H1 (cell line): Measurements from ENCODE around the gene MYO5A. TPM values are rescaled to one million over a fixed set of nuclear protein-coding genes. Genes with fewer than 3 reads are reported as not detected.

ENCODE experiments used
- BRCA1 ChIP-seq: IDR thresholded peaks from 2 replicates; pipeline ENCODE4 v1.6.1; 2012; ENCODE audit warnings: low read depth, low read length, improper control_type of control experiment
- CEBPB ChIP-seq: IDR thresholded peaks from 2 replicates; pipeline ENCODE4 v1.6.1; 2012; ENCODE audit warnings: low read depth, low read length
- CHD2 ChIP-seq: IDR thresholded peaks from 2 replicates; pipeline ENCODE4 v1.6.1; 2012; ENCODE audit warnings: low read length, improper control_type of control experiment
- MAFK ChIP-seq: IDR thresholded peaks from 2 replicates; pipeline ENCODE4 v1.6.1; 2012; ENCODE audit warnings: low read depth, mild to moderate bottlenecking, improper control_type of control experiment, low read length
- PHF8 ChIP-seq: fragments of 200-600 bp; sonication (generic); conservative IDR thresholded peaks from 2 replicates; pipeline ENCODE4 v1.7.1; 2012; ENCODE audit warnings: low read depth, mild to moderate bottlenecking, inconsistent platforms, low read length, moderate library complexity
- RNF2 ChIP-seq: fragments of 200-900, 300-1000 bp; sonication (generic); IDR thresholded peaks from 2 replicates; pipeline ENCODE4 v1.7.1; 2016; ENCODE audit warnings: borderline replicate concordance, low read depth, mild to moderate bottlenecking, antibody characterized with exemption, low read length; ENCODE audit not compliant: poor library complexity, severe bottlenecking; ENCODE audit errors: missing control alignments
- TAF1 ChIP-seq: IDR thresholded peaks from 2 replicates; pipeline ENCODE4 v1.6.1; 2011; ENCODE audit warnings: mild to moderate bottlenecking, low read depth, low read length
- ZNF274 ChIP-seq: IDR thresholded peaks from 2 replicates; pipeline ENCODE4 v1.7.0; 2012; ENCODE audit warnings: low read length, borderline replicate concordance; ENCODE audit errors: extremely low read depth
- polyA plus RNA-seq, 7 experiments: library from polyadenylated mRNA; depleted of rRNA in 3 of 7; stranded (reverse) in 5 of 7; unstranded in 2 of 7; fragments of >200 nt in 5 of 7; fragments of 200-250 nt in 2 of 7; gene quantifications; 1 replicate in 5 of 7; 2 replicates in 1 of 7; 4 replicates in 1 of 7; pipeline versions ENCODE4 v1.2.1 to v1.2.3, GENCODE V29; 2011 to 2013; ENCODE audit warnings: missing spikeins in 2 of 7, mixed read lengths in 2 of 7
- total RNA-seq: library from RNA; stranded (reverse); fragmentation: NEBNext Ultra II Directional; extraction: Animal tissue kit (Norgen Biotek cat#: 25700); gene quantifications from 2 replicates; pipeline ENCODE4 v1.2.1, GENCODE V29; 2021

MYO5A gene
- total and polyA plus RNA-seq, 2 of the 8 experiments (the other 6 are each of a cell fraction or from before 2014, with no cell fraction given) = 11.4 to 24.7 TPM

DNA sequence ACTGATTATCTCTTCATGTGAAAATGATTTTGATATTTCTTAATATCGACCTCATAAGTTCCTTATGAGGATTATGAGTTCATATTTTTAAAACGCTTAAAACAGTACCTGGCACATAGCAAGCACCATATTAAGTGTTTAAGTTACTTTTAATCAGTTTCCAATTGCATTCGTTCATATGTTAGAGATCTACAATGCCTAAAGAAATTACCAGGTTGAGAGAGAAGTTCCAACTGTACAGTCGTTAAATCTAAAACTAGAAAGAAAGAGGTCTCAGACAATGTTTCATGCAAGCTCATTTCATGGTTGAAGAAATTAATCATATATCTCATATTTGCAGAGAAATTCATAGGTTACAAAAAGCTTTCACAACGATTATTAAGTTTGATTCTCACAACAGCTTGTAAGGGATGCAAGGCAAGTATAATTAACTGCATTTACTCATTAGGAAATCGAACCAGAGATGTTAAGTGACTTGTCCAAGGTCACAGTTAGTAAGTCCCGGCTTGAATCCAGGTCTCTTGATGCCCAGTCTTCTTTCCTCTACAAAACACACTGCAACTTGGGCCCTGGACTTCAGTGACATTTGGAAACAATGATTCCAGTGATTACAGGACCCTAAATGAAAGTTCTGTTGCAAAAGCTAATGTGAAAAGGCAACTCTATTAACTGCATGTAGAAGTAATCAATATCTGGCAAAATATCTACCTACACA is 1.3 kb downstream of the MYO5A start (continued):
- TF ChIP-seq MAFK = no peak
- TF ChIP-seq CEBPB = no peak
- no peak for TF ChIP-seq CHD2
- no peak for TF ChIP-seq BRCA1
- no peak for TF ChIP-seq ZNF274
- TF ChIP-seq PHF8 = no peak
- TF ChIP-seq RNF2 = no peak
- no peak for TF ChIP-seq TAF1
